SKM-1 treated with dmso at 0.1 percent for 144 hours (cell line): ENCODE results near the gene FGL2.
"Not testable (repeated sequence)": the region's sequence is repeated elsewhere in the genome, so short reads cannot be mapped to it uniquely, and the experiment has no call there.

Experiments used
- DNase-seq: peaks from one replicate; lab custom pipeline; 2025; ENCODE audit not compliant: unreplicated experiment; lab: John Stamatoyannopoulos, UW

FGL2 gene, protein sequence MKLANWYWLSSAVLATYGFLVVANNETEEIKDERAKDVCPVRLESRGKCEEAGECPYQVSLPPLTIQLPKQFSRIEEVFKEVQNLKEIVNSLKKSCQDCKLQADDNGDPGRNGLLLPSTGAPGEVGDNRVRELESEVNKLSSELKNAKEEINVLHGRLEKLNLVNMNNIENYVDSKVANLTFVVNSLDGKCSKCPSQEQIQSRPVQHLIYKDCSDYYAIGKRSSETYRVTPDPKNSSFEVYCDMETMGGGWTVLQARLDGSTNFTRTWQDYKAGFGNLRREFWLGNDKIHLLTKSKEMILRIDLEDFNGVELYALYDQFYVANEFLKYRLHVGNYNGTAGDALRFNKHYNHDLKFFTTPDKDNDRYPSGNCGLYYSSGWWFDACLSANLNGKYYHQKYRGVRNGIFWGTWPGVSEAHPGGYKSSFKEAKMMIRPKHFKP

DNA sequence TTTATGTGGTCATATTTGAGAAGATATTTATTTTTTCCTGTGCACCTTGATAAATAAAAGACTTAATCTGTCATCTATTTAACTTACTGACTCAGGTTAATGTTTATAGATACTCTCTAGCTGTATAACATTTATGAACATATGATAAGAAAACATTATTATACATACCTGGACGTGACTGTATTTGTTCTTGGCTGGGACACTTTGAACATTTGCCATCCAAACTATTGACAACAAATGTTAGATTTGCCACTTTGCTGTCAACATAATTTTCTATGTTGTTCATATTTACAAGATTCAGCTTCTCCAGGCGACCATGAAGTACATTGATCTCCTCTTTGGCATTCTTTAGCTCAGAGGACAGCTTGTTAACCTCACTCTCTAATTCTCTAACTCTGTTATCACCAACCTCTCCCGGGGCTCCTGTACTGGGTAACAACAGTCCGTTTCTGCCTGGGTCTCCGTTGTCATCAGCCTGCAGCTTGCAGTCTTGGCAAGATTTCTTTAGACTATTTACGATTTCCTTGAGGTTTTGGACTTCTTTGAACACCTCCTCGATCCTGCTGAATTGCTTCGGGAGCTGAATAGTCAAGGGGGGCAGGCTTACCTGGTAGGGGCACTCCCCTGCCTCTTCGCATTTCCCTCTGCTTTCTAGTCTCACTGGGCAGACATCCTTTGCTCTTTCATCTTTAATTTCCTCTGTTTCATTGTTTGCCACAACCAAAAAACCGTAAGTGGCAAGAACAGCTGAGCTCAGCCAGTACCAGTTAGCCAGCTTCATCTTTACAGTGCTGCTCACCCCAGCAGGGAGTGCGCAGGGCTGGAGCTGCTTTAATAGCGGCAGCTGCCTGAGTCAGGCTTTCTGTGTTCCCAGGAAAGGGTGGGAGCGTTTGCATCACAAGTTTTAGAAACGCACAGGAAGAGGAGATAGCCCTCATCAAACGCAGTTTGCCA lies at the start of gene FGL2:
TSS of gene FGL2 (minus strand) at position 807 of the 954 bp plus-strand sequence. CDS start at position 781, 26 bp downstream.
- no peak for DNase-seq

- no peak for DNase-seq
These were observed 48.5 kb upstream of the FGL2 start for GRCh38 chr7:77248154-77248553.

- DNase-seq = peak; percentile 73
These were observed 47.7 kb upstream of the FGL2 start for GRCh38 chr7:77247206-77247850.

DNA sequence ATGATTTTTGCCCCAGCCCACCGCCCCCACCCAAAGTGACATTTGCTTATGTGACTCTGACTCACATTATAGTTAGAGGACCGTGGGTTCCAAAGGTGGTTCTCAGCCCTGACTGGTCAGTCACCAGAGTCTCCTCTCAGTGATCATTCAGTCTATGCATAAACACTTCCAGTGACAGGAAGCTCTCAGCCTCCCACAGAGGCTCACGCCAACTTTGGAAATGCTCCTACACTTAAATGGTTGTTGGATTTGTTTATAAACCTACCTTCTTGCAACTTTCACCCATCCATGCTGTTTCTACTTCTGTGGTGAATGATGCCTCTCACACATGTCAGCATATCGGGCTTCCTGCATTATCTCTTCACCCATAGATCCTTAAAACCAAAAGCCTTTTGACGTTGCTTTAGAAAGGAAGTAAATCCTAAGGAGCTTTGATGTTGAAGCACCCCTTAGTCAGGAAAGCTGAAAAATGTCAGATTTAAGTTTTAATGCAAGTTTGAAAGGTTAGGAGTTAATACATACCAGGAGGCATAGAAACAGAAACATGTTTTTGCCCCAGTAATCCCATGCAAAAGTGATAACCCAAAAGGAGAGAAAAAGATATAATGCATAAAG lies 46.5 kb upstream of the FGL2 start:
- no peak for DNase-seq

DNA sequence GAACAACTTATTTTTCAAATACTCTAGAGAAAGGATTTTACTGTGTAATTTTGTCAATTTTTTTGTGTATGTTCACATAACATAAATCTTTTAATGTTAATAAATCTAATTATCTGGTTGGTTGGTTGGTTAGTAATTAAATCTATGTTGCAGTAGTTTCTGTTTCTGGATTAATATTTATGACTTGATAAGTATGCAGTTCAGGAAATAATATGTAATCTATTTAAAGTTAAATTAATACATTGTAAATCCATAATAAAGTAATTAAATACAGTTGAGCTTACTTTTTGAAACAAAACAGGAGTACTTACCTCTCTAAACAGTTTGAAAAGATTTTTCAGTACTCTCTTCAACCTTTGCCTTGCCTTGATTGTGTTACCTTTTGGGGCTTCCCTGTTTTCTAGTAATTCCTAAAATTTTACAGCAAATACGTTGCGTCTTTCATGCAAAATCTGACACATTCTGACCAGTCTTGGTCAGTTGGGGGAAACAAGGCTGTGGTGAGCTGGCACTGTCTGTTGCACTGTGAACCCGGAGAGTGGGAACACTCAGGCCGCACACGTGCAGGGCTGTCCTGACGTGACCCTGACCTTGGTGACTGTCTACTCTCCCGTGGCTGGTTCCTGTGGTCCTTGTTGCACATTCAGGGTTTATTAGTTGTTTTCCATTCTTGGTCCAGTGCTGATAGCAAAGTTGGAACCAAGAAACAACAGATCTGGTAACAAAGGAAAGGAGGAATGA lies 45.6 kb upstream of the FGL2 start:
- peak; percentile 24 for DNase-seq

DNA sequence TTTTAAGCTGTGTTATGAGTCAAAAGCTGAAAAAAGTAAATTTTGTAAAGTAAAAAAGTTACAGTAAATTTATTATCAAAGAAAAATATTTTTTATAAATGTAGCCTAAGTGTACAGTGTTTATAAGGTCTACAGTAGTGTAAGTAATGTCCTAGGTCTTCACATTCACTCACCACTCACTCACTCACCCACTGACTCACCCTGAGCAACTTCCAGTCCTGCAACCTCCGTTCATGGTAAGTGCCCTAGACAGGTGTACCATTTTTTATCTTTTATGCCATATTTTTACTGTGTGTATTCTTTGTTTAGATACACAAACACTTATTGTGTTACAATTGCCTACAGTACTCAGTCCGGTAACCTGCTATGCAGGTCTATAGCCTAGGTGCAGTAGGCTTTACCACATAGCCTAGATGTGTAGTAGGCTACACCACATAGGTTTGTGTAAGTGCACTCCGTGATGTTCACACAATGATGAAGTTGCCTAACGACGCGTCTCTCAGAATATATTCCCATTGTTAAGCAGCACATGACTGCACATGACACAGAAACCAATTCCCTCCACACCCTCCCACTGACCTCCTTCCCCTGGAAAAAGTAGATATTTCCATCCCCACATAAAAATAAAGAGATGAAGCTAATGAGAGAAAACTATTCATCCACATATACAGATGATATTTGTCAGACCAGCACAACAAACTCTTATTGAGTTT lies 44.8 kb upstream of the FGL2 start:
- no peak for DNase-seq

DNA sequence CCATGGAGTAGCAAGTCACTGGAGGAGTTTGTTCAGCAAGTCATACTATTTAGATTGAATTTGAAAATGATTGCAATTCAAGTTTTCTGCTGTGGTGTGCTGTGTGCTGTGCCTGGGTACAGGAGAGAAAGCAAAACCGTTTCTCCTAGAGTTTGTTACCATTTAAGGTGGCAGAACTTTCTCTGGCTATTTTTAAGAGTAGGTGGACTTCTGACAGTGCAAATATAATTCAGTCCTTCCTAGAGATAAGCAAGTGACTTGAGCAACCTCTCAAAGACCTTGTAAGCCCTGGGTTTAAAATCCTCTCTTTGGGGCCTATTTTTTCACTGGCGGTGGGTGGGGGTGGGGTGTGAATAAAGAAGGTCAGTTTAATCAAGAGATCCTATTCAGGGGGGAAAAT lies 42.9 kb upstream of the FGL2 start:
- no peak for DNase-seq

GRCh38 chr7:77242068-77242467 lies 42.4 kb upstream of the FGL2 start:
- DNase-seq = no peak

- DNase-seq = peak; percentile 17
These were observed 39.9 kb upstream of the FGL2 start for GRCh38 chr7:77239471-77239870.

DNA sequence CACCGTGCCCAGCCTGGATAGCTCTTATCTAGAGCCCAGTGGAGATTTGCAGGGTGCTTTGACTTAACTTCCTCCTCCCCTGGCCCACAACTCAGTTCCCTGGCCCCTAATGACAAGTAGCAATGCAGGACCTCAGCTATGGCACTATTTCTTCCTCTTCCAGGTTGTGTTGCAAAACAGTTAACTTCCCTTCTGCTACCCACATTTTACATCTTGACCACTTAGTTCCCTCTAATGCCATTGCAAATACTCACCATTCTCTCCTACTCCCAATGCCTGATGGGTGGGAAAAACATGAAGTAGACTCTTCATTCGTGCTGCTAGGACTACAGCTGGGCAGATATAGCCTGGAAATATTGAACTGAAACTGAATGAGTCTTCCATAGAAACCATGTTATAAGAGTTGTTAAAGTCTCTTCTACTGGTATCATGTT lies 39.1 kb upstream of the FGL2 start:
- peak; percentile 99 for DNase-seq

- no peak for DNase-seq
These were observed 35.7 kb upstream of the FGL2 start for GRCh38 chr7:77235276-77235675.

DNA sequence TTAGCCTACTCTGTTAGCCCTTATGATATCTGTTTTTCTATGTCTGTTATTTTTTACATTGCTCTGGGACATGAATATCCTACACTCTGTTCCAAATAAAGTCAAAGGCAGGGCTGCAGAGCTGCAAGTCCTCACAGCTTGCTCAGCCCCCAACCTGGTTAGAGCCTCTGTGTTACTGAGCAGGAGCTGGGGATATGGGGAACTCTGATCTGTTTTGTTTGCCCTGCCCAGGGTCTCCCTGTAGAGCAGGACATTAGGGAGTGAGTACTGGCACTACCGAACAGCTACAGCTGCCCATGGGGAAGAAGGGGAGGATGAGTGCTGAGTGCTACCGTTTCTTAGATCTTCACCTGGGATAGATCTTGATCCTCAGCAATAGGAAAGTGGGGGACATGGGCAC lies 32.8 kb upstream of the FGL2 start:
- no peak for DNase-seq

- DNase-seq = not testable (repeated sequence)
These were observed 29.2 kb upstream of the FGL2 start for GRCh38 chr7:77228795-77229194.

DNA sequence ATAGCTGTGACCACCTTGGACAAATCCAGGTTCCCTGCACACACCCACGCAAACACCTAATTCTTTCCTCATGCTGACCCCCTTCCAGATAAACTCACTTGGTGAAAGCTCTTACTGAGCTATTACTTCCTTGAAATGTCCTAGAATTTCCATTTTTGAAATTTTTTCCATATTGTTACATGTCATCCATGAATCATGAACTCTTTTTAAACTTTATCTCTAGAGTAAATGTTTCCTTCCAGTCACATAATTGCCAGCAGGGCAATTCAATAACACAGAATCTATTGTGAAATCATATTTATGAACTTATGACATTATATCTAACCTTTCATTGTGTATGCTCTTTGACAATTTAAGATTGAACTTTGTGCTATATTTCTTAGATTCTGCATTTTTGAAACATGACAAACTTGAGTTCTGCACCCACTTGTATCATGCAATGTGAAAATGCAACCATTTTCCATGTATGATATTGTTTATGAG lies 26.8 kb upstream of the FGL2 start:
- DNase-seq = no peak

DNA sequence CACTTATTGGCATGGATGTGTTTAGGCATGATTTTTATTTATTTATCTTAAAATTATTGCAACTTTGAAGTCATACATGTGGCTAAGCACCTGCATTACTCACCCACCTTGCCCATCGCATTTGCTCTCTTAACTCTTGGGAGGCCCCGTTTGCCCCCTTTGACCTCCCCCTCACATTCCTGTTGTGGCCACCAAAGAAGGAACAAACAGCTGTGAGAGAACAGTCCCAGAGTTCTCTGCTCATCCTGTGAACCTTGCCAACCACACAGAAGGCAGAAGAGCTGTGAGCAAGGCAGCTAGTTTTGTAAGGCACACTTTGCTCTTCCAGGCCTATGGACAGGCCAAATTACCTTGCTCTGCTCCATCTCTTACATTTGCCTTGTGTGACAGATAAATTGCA lies 23.6 kb upstream of the FGL2 start:
- no peak for DNase-seq

GRCh38 chr7:77222819-77223218 lies 23.2 kb upstream of the FGL2 start:
- no peak for DNase-seq

DNA sequence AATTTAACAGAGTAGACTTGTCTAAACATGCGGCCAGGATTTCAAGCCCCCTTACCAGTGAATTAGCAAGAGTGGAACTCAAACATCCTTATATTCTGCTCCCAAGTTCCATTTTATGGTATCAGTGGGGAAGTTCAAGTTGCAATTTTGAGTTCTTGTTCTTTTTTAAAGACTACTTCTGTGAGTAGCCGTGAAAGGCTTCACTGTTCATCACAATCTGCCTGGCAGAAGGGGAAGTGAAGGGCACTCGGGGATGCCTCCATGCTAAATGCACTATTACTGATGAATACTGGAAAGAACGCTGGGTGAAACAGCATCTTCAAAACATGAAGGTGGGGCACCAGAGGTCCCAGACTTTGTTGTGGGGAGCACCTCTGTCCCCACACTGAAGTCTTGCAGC lies 22.4 kb upstream of the FGL2 start:
- DNase-seq = peak; percentile 35

DNA sequence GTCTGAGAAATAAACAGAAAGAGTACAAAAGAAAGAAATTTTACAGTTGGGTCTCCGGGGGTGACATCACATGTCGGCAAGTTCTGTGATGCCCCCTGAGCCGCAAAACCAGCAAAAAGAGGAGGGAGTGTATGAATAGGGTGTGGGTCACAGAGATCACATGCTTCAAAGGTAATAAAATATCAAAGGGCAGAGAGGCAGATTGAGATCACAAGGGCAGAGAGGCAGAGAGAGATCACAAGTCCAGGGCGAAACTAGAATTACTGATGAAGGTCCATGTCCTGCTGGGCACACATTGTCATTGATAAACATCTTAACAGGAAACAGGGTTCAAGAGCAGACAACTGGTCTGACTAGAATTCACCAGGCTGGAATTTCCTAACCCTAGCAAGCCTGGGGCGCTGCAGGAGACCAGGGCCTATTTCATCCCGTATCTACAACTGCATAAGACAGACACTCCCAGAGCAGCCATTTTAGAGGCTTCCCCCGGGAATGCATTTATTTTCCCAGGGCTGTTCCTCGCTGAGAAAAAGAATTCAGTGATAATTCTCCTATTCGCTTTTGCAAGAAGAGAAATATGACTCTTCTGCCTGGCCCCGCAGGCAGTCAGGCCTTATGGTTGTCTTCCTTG lies 20.2 kb upstream of the FGL2 start:
- DNase-seq = not testable (repeated sequence)
